ENCODE measurements around the gene SPOPL. TPM values are rescaled to one million over a fixed set of nuclear protein-coding genes. Genes with fewer than 3 reads are reported as not detected.
A peak's percentile ranks its signal among the peaks of the same experiment; 100 is the strongest.
"Not testable (repeated sequence)": the region's sequence is repeated elsewhere in the genome, so short reads cannot be mapped to it uniquely, and the experiment has no call there.

The SPOPL gene
- 11.3 TPM for total RNA-seq

GRCh38 chr2:138501425-138502254 is at the start of gene SPOPL:
SPOPL (plus strand) TSS chr2:138501770; CDS start chr2:138550217, 48,447 bp downstream.
- DNase-seq (ENCODE audit: low spot score) (peak; percentile 96), ATAC-seq (peak; percentile 92)

GRCh38 chr2:138452324-138452723 is 49.2 kb upstream of the SPOPL start:
- ATAC-seq, result no peak
- no peak for DNase-seq (ENCODE audit: low spot score)

- ATAC-seq, result no peak
- DNase-seq (ENCODE audit: low spot score), result no peak
Observed at GRCh38 chr2:138453815-138454214, 47.8 kb upstream of the SPOPL start.

GRCh38 chr2:138454761-138455160 is 46.8 kb upstream of the SPOPL start:
- ATAC-seq (no peak), DNase-seq (ENCODE audit: low spot score) (no peak)

- DNase-seq (ENCODE audit: low spot score), result peak; percentile 46
- peak; percentile 98 for ATAC-seq
Observed at GRCh38 chr2:138455275-138455674, 46.3 kb upstream of the SPOPL start.

GRCh38 chr2:138455691-138456090 is 45.9 kb upstream of the SPOPL start:
- peak; percentile 68 for ATAC-seq
- DNase-seq (ENCODE audit: low spot score), result no peak

- peak; percentile 38 for ATAC-seq
- DNase-seq (ENCODE audit: low spot score), result not testable (repeated sequence)
Observed at GRCh38 chr2:138462689-138463088, 38.9 kb upstream of the SPOPL start.

- DNase-seq (ENCODE audit: low spot score), result no peak
- no peak for ATAC-seq
Observed at GRCh38 chr2:138468617-138469016, 33.0 kb upstream of the SPOPL start.

GRCh38 chr2:138469411-138469810 is 32.2 kb upstream of the SPOPL start:
- ATAC-seq (no peak), DNase-seq (ENCODE audit: low spot score) (no peak)

GRCh38 chr2:138470941-138471340 is 30.6 kb upstream of the SPOPL start:
- DNase-seq (ENCODE audit: low spot score) (no peak), ATAC-seq (no peak)

GRCh38 chr2:138474100-138474825 is 27.3 kb upstream of the SPOPL start:
- no peak for ATAC-seq
- DNase-seq (ENCODE audit: low spot score), result no peak

GRCh38 chr2:138475277-138475776 is 26.2 kb upstream of the SPOPL start:
- no peak for ATAC-seq
- DNase-seq (ENCODE audit: low spot score), result no peak

- DNase-seq (ENCODE audit: low spot score), result no peak
Observed at GRCh38 chr2:138476186-138476585, 25.4 kb upstream of the SPOPL start.

GRCh38 chr2:138476940-138477339 is 24.6 kb upstream of the SPOPL start:
- DNase-seq (ENCODE audit: low spot score), result no peak
- ATAC-seq, result peak; percentile 68

More at GRCh38 chr2:138476186-138476585, 25.4 kb upstream of the SPOPL start:
- no peak for ATAC-seq

- not testable (repeated sequence) for DNase-seq (ENCODE audit: low spot score); ATAC-seq
Observed at GRCh38 chr2:138482796-138483195, 18.8 kb upstream of the SPOPL start.

GRCh38 chr2:138485019-138485418 is 16.6 kb upstream of the SPOPL start:
- ATAC-seq (no peak), DNase-seq (ENCODE audit: low spot score) (no peak)

- ATAC-seq (peak; percentile 72), DNase-seq (ENCODE audit: low spot score) (no peak)
Observed at GRCh38 chr2:138486363-138487198, 15.0 kb upstream of the SPOPL start.

GRCh38 chr2:138490673-138491494 is 10.7 kb upstream of the SPOPL start:
- DNase-seq (ENCODE audit: low spot score) (no peak), ATAC-seq (peak; percentile 67)

GRCh38 chr2:138491495-138491862 is 10.1 kb upstream of the SPOPL start:
- peak; percentile 10 for ATAC-seq
- no peak for DNase-seq (ENCODE audit: low spot score)

- peak; percentile 56 for ATAC-seq
- DNase-seq (ENCODE audit: low spot score), result no peak
Observed at GRCh38 chr2:138492160-138492559, 9.4 kb upstream of the SPOPL start.

Measured in left lobe of liver (tissue), 2 donors.